HG03457 (cell line): Measurements from ENCODE around the gene SLC43A3.
"Not testable (repeated sequence)": the region's sequence is repeated elsewhere in the genome, so short reads cannot be mapped to it uniquely, and the experiment has no call there.

Experiments
- ATAC-seq: cut with Tn5 transposase; IDR thresholded peaks from one replicate; pipeline ENCODE4 v1.9.1; 2021; ENCODE audit warnings: moderate number of reproducible peaks; ENCODE audit not compliant: unreplicated experiment

The SLC43A3 gene

GRCh38 chr11:57407941-57408475 lies 18.9 kb downstream of the SLC43A3 start:
- no peak for ATAC-seq

- no peak for ATAC-seq
Measured at GRCh38 chr11:57407010-57407920, 19.7 kb downstream of the SLC43A3 start.

GRCh38 chr11:57406337-57406904 lies 20.5 kb downstream of the SLC43A3 start:
- ATAC-seq = peak; percentile 72

GRCh38 chr11:57405271-57405860 lies 21.6 kb downstream of the SLC43A3 start:
- no peak for ATAC-seq

GRCh38 chr11:57403802-57404147 lies 23.1 kb downstream of the SLC43A3 start:
- no peak for ATAC-seq

GRCh38 chr11:57403003-57403801 lies 23.7 kb downstream of the SLC43A3 start:
- not testable (repeated sequence) for ATAC-seq

- ATAC-seq = no peak
Measured at GRCh38 chr11:57402188-57403002, 24.5 kb downstream of the SLC43A3 start.

- no peak for ATAC-seq
Measured at GRCh38 chr11:57399972-57400578, 26.8 kb downstream of the SLC43A3 start.

- ATAC-seq = no peak
Measured at GRCh38 chr11:57399221-57399620, 27.7 kb downstream of the SLC43A3 start.

- ATAC-seq = no peak
Measured at GRCh38 chr11:57397394-57397990, 29.4 kb downstream of the SLC43A3 start.

GRCh38 chr11:57396744-57397143 lies 30.2 kb downstream of the SLC43A3 start:
- no peak for ATAC-seq

- ATAC-seq = no peak
Measured at GRCh38 chr11:57395905-57396623, 30.9 kb downstream of the SLC43A3 start.

GRCh38 chr11:57394203-57394965 lies 32.5 kb downstream of the SLC43A3 start:
- no peak for ATAC-seq

GRCh38 chr11:57392763-57393105 lies 34.2 kb downstream of the SLC43A3 start:
- no peak for ATAC-seq

GRCh38 chr11:57392066-57392762 lies 34.7 kb downstream of the SLC43A3 start:
- ATAC-seq = no peak

GRCh38 chr11:57391539-57391938 lies 35.4 kb downstream of the SLC43A3 start:
- no peak for ATAC-seq

GRCh38 chr11:57391111-57391510 lies 35.8 kb downstream of the SLC43A3 start:
- ATAC-seq = no peak
